Mucosa of stomach (tissue), 1 donor: ENCODE measurements around the gene DGCR6L.
A peak's percentile ranks its signal among the peaks of the same experiment; 100 is the strongest.
"Not testable (repeated sequence)": the region's sequence is repeated elsewhere in the genome, so short reads cannot be mapped to it uniquely, and the experiment has no call there.

Experiments used
- H3K27me3 ChIP-seq: one replicate; pipeline ENCODE4 v1.7.0; 2013; ENCODE audit warnings: mild to moderate bottlenecking, low read length; ENCODE audit not compliant: control insufficient read depth, insufficient read depth
- H3K36me3 ChIP-seq: one replicate; pipeline ENCODE4 v1.7.0; 2013; ENCODE audit warnings: low read length; ENCODE audit not compliant: control insufficient read depth, insufficient read depth
- H3K4me1 ChIP-seq: one replicate; pipeline ENCODE4 v1.7.0; 2013; ENCODE audit warnings: mild to moderate bottlenecking, low read length; ENCODE audit not compliant: control insufficient read depth, insufficient read depth
- H3K4me3 ChIP-seq: one replicate; pipeline ENCODE4 v1.7.0; 2013; ENCODE audit warnings: low read length
- H3K9ac ChIP-seq: one replicate; pipeline ENCODE4 v1.7.0; 2013; ENCODE audit warnings: mild to moderate bottlenecking, low read length, moderate library complexity
- H3K9me3 ChIP-seq: one replicate; pipeline ENCODE4 v1.7.0; 2013; ENCODE audit warnings: mild to moderate bottlenecking, low read length, moderate library complexity; ENCODE audit not compliant: control insufficient read depth
- donor health status: Pancreatic carcinoma.

Gene DGCR6L

DNA sequence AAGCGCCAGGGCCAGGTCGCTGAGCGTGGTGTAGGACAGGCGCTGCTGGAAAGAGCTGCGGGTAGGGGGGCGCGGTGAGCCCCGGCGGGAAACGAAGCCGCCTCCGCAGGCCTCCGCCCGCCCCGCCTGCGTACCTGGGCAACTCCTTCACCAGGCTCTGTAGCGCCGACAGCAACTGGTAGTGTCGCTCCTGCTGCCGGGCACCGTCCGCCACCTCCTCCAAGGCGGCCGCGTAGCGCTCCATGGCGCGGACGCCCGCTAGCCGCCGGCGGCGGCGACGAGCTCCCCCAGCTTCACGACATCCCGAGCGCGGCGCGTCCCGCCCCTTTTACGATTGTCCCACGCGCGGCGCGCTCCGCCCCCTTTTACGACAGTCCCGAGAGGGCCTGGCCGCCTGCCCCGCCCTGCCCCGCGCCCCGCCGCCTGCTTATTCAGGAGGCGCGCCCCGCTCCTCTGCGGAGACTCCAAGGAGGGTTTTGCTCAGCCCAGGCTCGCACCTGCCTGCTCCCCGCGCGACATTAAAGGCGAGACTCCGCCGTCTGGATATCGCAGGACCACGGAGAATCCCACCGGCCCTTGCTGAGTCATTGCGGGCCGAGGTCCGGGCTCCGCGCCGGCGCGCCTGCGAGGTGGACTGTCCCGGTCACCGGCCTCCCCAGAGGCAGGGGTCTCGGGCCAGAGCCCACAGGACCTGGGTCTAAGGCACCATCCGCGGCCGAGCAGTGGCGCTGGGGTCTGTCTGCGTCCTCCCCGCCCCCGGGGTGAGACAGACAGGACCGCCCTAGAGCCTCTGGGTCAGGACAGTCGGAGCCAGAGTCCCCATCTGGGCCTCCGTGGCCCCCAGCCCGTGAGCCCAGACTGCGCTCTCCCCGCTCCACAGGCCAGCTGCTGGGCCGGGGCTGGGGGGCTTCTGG, at the start of gene DGCR6L:
Gene DGCR6L, minus strand, starts transcription at position 316 of the 914 bp plus-strand sequence. Its CDS starts 72 bp downstream, at position 244.
- peaks cover 15% of the 10 kb centered on the region for H3K4me1 ChIP-seq
- peak within 1 kb of the TSS; percentile 93 for H3K9ac ChIP-seq
- peak within 1 kb of the TSS; percentile 44 for H3K4me3 ChIP-seq
- H3K36me3 ChIP-seq = no peaks in the 10 kb centered on the region
- no peaks in the 10 kb centered on the region for H3K27me3 ChIP-seq
- no peaks in the 10 kb centered on the region for H3K9me3 ChIP-seq

DNA sequence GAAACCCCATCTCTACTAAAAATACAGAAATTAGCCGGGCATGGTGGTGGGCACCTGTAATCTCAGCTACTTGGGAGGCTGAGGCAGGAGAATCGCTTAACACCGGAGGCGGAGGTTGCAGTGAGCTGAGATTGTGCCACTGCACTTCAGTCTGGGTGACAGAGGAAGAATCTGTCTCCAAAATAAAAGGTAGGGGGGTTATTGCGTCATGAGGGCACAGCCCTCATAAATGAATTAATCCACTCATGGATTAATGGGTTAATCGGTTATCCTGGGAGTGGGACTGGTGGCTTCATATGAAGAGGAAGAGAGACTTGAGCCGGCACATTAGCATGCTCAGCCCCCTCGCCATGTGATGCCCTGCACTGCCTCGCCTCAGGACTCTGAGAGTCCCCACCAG, 49.0 kb upstream of the DGCR6L start:
- not testable (repeated sequence) for H3K9ac ChIP-seq, H3K4me1 ChIP-seq, H3K9me3 ChIP-seq, H3K36me3 ChIP-seq, H3K4me3 ChIP-seq, H3K27me3 ChIP-seq

DNA sequence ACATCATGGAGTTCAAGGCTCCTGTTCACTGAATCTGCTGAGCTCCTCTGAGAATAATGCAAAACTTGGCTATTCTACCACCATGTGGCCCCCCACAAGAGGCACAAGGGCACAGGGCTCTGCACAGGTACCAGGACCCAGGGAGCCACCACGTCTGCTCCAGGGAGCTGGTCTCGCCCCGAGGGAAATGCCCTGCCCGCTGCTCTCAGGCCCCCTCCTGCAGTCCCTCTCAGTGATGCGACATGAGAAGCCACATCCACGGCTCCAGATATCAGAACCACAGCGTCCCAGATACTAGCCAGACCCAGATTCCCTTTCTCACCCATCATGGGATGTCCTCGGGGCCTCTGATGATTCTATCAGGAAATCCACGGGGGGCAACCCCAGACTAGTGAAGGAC, 47.0 kb upstream of the DGCR6L start:
- not testable (repeated sequence) for H3K9me3 ChIP-seq, H3K27me3 ChIP-seq, H3K4me1 ChIP-seq, H3K36me3 ChIP-seq, H3K4me3 ChIP-seq, H3K9ac ChIP-seq

- not testable (repeated sequence) for H3K36me3 ChIP-seq, H3K9me3 ChIP-seq, H3K9ac ChIP-seq, H3K4me1 ChIP-seq, H3K4me3 ChIP-seq, H3K27me3 ChIP-seq
Observed at GRCh38 chr22:20364335-20365260, 44.7 kb upstream of the DGCR6L start.

GRCh38 chr22:20362403-20362802, 42.5 kb upstream of the DGCR6L start:
- H3K4me1 ChIP-seq, H3K9me3 ChIP-seq, H3K36me3 ChIP-seq, H3K27me3 ChIP-seq, H3K4me3 ChIP-seq, H3K9ac ChIP-seq: not testable (repeated sequence)

DNA sequence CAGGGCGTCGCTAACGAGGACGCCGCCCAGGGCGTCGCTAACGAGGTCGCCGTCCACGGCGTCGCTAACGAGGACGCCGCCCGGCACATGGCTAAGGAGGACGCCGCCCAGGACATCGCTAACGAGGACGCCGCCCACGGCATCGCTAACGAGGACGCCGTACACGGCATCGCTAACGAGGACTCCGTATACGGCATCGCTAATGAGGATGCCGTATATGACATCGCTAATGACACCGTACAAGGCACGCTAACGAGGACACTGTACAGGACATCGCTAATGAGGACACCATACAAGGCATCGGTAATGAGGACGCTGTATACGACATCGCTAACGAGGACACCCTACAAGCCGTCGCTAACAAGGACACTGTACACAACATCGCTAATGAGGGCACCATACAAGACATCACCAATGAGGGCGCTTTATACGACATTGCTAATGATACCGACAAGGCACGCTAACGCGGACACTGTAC, 41.9 kb upstream of the DGCR6L start:
- H3K27me3 ChIP-seq = not testable (repeated sequence)

GRCh38 chr22:20360866-20361751, 41.2 kb upstream of the DGCR6L start:
- H3K9me3 ChIP-seq, H3K36me3 ChIP-seq, H3K27me3 ChIP-seq: not testable (repeated sequence)

More for the DNA sequence above, 41.9 kb upstream of the DGCR6L start:
- not testable (repeated sequence) for H3K36me3 ChIP-seq, H3K4me3 ChIP-seq, H3K4me1 ChIP-seq, H3K9me3 ChIP-seq, H3K9ac ChIP-seq

DNA sequence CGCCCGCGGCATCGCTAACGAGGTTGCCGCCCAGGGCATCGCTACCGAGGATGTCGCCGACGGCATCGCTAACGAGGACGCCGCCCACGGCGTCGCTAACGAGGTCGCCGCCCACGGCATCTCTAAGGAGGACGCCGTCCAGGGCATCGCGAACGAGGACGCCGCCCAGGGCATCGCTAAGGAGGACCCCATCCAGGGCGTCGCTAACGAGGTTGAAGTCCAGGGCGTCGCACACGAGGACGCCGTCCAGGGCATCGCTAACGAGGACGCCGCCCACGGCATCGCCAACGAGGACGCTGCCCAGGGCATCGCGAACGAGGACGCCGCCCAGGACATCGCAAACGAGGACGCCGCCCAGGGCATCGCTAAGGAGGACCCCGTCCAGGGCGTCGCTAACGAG, 40.4 kb upstream of the DGCR6L start:
- not testable (repeated sequence) for H3K9ac ChIP-seq, H3K9me3 ChIP-seq, H3K36me3 ChIP-seq, H3K27me3 ChIP-seq, H3K4me1 ChIP-seq, H3K4me3 ChIP-seq

More at GRCh38 chr22:20360866-20361751, 41.2 kb upstream of the DGCR6L start:
- H3K9ac ChIP-seq, H3K4me3 ChIP-seq, H3K4me1 ChIP-seq: not testable (repeated sequence)

- not testable (repeated sequence) for H3K4me1 ChIP-seq, H3K36me3 ChIP-seq, H3K9ac ChIP-seq, H3K9me3 ChIP-seq, H3K4me3 ChIP-seq, H3K27me3 ChIP-seq
Observed at GRCh38 chr22:20358503-20359239, 38.8 kb upstream of the DGCR6L start.

- H3K27me3 ChIP-seq, H3K4me1 ChIP-seq, H3K36me3 ChIP-seq, H3K9ac ChIP-seq, H3K9me3 ChIP-seq, H3K4me3 ChIP-seq: not testable (repeated sequence)
Observed at GRCh38 chr22:20357967-20358366, 38.1 kb upstream of the DGCR6L start.

DNA sequence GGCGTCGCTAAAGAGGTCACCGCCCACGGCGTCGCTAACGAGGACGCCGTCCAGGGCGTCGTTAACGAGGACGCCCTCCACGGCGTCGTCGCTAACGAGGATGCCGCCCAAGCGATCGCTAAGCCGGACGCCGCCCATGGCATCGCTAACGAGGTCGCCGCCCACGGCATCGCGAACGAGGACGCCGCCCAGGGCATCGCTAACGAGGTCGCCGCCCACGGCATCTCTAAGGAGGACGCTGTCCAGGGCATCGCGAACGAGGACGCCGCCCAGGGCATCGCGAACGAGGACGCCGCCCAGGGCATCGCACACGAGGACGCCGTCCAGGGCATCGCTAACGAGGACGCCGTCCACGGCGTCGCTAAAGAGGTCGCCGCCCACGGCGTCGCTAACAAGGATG, 37.0 kb upstream of the DGCR6L start:
- not testable (repeated sequence) for H3K4me1 ChIP-seq, H3K4me3 ChIP-seq, H3K27me3 ChIP-seq, H3K9ac ChIP-seq, H3K9me3 ChIP-seq, H3K36me3 ChIP-seq
